MCF 10A (cell line): ENCODE results near the gene RHOJ. TPM values are rescaled to one million over a fixed set of nuclear protein-coding genes. Genes with fewer than 3 reads are reported as not detected.

Experiments used
- Bru-seq: library from RNA; stranded (reverse); fragments of 400-500 nt; gene quantifications from one replicate; lab custom pipeline; 2021; lab: Mats Ljungman, UMichigan
- BruChase-seq, 2 experiments: library from RNA; stranded (reverse); fragments of 400-500 nt; gene quantifications; one replicate each; lab custom pipeline; 2021; lab: Mats Ljungman, UMichigan
- BruUV-seq: library from RNA; stranded (reverse); fragments of 400-500 nt; replicated peaks from 2 replicates; lab custom pipeline; 2021; lab: Mats Ljungman, UMichigan
- CTCF ChIA-PET: fragments of 300-600 bp; sonication (Branson Sonifier 250); formaldehyde crosslinking; extraction: SDS; loops from one replicate; lab custom pipeline; 2021; ENCODE audit warnings: antibody characterized with exemption, inconsistent platforms; lab: Yijun Ruan, JAX
- POLR2A ChIA-PET: fragments of 300-600, 350-650 bp; sonication (Branson Sonifier 250); formaldehyde crosslinking; extraction: SDS; loops from one replicate; lab custom pipeline; 2020; ENCODE audit warnings: antibody characterized with exemption, inconsistent platforms; lab: Yijun Ruan, JAX
- DNase-seq: peaks from one replicate; pipeline ENCODE4 v3.0.0-alpha.2; 2018; ENCODE audit not compliant: unreplicated experiment
- H3K27ac Mint-ChIP-seq: one replicate; pipeline ENCODE4 v1.8.0; 2022; ENCODE audit warnings: mild to moderate bottlenecking, low read depth, mixed read lengths; ENCODE audit not compliant: unreplicated experiment
- H3K27me3 Mint-ChIP-seq: one replicate; pipeline ENCODE4 v1.8.0; 2022; ENCODE audit warnings: mixed read lengths; ENCODE audit not compliant: insufficient read depth, unreplicated experiment
- H3K36me3 Mint-ChIP-seq: one replicate; pipeline ENCODE4 v1.8.0; 2022; ENCODE audit warnings: mild to moderate bottlenecking, moderate library complexity, mixed read lengths; ENCODE audit not compliant: insufficient read depth, unreplicated experiment
- H3K4me1 Mint-ChIP-seq: one replicate; pipeline ENCODE4 v1.8.0; 2022; ENCODE audit warnings: mixed read lengths; ENCODE audit not compliant: insufficient read depth, unreplicated experiment
- H3K4me3 Mint-ChIP-seq: one replicate; pipeline ENCODE4 v1.8.0; 2022; ENCODE audit warnings: mild to moderate bottlenecking, moderate library complexity, mixed read lengths; ENCODE audit not compliant: unreplicated experiment
- H3K9me3 Mint-ChIP-seq: one replicate; pipeline ENCODE4 v1.8.0; 2022; ENCODE audit warnings: mixed read lengths; ENCODE audit not compliant: unreplicated experiment
- CTCF ChIP-seq: fragments of 200-600 bp; IDR thresholded peaks from one replicate; pipeline ENCODE4 v1.8.0; 2022; ENCODE audit warnings: antibody characterized with exemption, mild to moderate bottlenecking; ENCODE audit not compliant: unreplicated experiment
- intact Hi-C: fragments of 100-400 bp; cut with micrococcal nuclease; formaldehyde crosslinking; loops from 2 replicates; pipeline ENCODE4 v1.14.1; 2022
- long read RNA-seq: library from polyadenylated mRNA; stranded (forward); transcript quantifications from one replicate; pipeline ENCODE4 v2.0.0, GENCODE V29; 2022
- total RNA-seq: library from RNA; stranded (reverse); gene quantifications from 2 replicates; pipeline ENCODE4 v1.2.3, GENCODE V29; 2022

The RHOJ gene
- total RNA-seq (not detected in 2 replicates), Bru-seq, nascent RNA (percentile 12 among the genes with signal in this experiment), BruChase-seq, experiment 1, labeled RNA remaining after a 6-hour chase (percentile 11 among the genes with signal in this experiment), BruChase-seq, experiment 2, labeled RNA remaining after a 2-hour chase (percentile 16 among the genes with signal in this experiment)
- long read RNA-seq = 0 reads

- Mint-ChIP-seq H3K27ac (no peak within 1 kb of the TSS), H3K27me3 (no peaks in the 10 kb centered on the region), H3K9me3 (no peaks in the 10 kb centered on the region), H3K4me1 (peaks cover 9% of the 10 kb centered on the region), H3K36me3 (no peaks in the 10 kb centered on the region), H3K4me3 (no peak within 1 kb of the TSS)
- ChIA-PET POLR2A (interaction anchor here (0.7 to 1.3 kb wide), 2 partner anchors 10 to 14 kb away, joined by 3 read pairs; no protein-coding TSS in a partner anchor), CTCF (interaction anchor here (0.7 to 1.1 kb wide), 5 partner anchors 150 to 1945 kb away, joined by 3 read pairs; no protein-coding TSS in a partner anchor)
- intact Hi-C loops = no loop called here
- no TSS peak for BruUV-seq
- TF ChIP-seq CTCF = no peak
- DNase-seq = no peak
Measured at GRCh38 chr14:63204407-63205043, at the start of gene RHOJ. RHOJ (plus strand) TSS chr14:63204443; CDS start chr14:63204870, 427 bp downstream.

- no peaks in the 10 kb centered on the region for H3K27me3 Mint-ChIP-seq
- H3K27ac Mint-ChIP-seq = no peak overlapping the region
- H3K36me3 Mint-ChIP-seq = no peaks in the 10 kb centered on the region
- ChIA-PET POLR2A (interaction anchor here (0.9 kb wide), 1 partner anchor 23 kb away, joined by 4 read pairs; no protein-coding TSS in a partner anchor), CTCF (no interaction called here)
- TF ChIP-seq CTCF = no peak
- intact Hi-C loops = no loop called here
- no TSS peak for BruUV-seq
- peaks cover 9% of the 10 kb centered on the region for H3K4me1 Mint-ChIP-seq
- H3K9me3 Mint-ChIP-seq = no peaks in the 10 kb centered on the region
- no peak overlapping the region for H3K4me3 Mint-ChIP-seq
- DNase-seq = peak; percentile 18
Measured at GRCh38 chr14:63155511-63156185, 48.6 kb upstream of the RHOJ start.

- no peak for DNase-seq
- no peak for TF ChIP-seq CTCF
- ChIA-PET POLR2A (no interaction called here), CTCF (interaction anchor here (0.6 kb wide), 1 partner anchor 1515 kb away, joined by 3 read pairs; no protein-coding TSS in a partner anchor)
- Mint-ChIP-seq H3K9me3 (no peaks in the 10 kb centered on the region), H3K27ac (no peak overlapping the region), H3K4me3 (no peak overlapping the region), H3K36me3 (no peaks in the 10 kb centered on the region), H3K27me3 (no peaks in the 10 kb centered on the region), H3K4me1 (peaks cover 9% of the 10 kb centered on the region)
- intact Hi-C loops = no loop called here
- no TSS peak for BruUV-seq
Measured at GRCh38 chr14:63157195-63157594, 47.0 kb upstream of the RHOJ start.

GRCh38 chr14:63163306-63163705 lies 40.9 kb upstream of the RHOJ start:
- Mint-ChIP-seq H3K27ac (no peak overlapping the region), H3K36me3 (no peaks in the 10 kb centered on the region), H3K9me3 (no peaks in the 10 kb centered on the region), H3K4me3 (no peak overlapping the region), H3K4me1 (no peaks in the 10 kb centered on the region), H3K27me3 (no peaks in the 10 kb centered on the region)
- POLR2A ChIA-PET = no interaction called here
- intact Hi-C loops = no loop called here
- no peak for DNase-seq
- CTCF ChIA-PET = no interaction called here
- no peak for TF ChIP-seq CTCF
- no TSS peak for BruUV-seq
